Measurements from ENCODE around the gene NAPA. TPM values are rescaled to one million over a fixed set of nuclear protein-coding genes. Genes with fewer than 3 reads are reported as not detected.

NAPA gene
- 100 to 1,000 TPM in 3 of 4 donors, 10 to 100 TPM in 1; 91.6 to 163 (median 154) TPM for polyA plus RNA-seq (ENCODE audit: insufficient read length in 4 of 4)

- peak; percentile 98 to 100 (median 100) for DNase-seq (ENCODE audit: low read depth in 4 of 4, low spot score in 3 of 4)
These were observed at the start of gene NAPA for GRCh38 chr19:47514869-47515588. NAPA (minus strand) TSS chr19:47515063; CDS start chr19:47514940, 123 bp downstream.

DNA sequence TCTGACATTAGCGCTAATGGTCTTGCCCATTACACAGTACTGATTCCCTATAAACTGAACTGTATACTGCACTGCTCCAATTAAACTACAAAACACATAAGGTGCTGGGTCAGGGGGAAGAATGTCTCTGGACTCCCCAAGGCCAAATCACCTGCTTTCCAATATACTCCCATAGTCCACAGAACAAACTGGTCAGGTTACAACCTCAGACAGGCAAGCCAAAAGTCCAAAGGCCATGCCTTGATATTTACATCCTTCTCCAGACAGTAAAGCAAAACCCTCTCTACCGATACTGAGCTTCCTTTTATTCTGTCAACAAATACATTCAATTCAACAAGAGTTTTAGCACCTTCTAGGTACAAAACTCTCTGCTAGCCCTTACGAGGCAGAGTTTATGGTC, 49.2 kb upstream of the NAPA start:
- no peak for DNase-seq (ENCODE audit: low read depth in 4 of 4, low spot score in 3 of 4)

DNA sequence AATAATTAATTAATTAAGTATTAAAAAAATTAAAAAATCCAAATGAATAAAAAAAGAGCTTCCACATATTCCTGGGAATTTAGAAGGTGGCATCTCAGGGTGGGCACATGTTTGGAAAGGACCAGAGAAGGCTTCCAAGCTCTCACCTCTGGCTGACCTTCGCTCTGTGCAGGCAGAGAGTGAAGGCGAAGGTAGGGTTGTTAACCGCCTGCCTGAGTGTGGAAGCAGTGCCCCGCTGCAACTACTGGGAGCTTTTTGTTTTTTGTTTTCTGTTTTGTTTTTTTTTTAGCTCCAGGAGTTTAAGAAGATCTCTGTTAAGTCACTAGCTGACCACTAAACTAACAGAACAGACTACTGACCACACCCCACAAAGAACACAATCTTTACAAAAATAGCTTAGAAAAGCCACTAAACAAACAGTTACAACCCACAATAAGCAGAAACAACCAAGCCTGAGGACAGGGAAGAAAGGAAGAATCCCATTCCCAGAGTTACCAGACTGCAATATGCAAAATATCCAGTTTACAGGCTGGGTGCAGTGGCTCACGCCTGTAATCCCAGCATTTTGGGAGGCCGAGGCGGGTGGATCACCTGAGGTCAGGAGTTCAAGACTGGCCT, 46.7 kb upstream of the NAPA start:
- no peak for DNase-seq (ENCODE audit: low read depth in 4 of 4, low spot score in 3 of 4)

- DNase-seq (ENCODE audit: low read depth in 4 of 4, low spot score in 3 of 4): no peak
These were observed 46.1 kb upstream of the NAPA start for GRCh38 chr19:47560999-47561398.

GRCh38 chr19:47550129-47550528, 35.3 kb upstream of the NAPA start:
- DNase-seq (ENCODE audit: low read depth in 4 of 4, low spot score in 3 of 4): no peak

DNA sequence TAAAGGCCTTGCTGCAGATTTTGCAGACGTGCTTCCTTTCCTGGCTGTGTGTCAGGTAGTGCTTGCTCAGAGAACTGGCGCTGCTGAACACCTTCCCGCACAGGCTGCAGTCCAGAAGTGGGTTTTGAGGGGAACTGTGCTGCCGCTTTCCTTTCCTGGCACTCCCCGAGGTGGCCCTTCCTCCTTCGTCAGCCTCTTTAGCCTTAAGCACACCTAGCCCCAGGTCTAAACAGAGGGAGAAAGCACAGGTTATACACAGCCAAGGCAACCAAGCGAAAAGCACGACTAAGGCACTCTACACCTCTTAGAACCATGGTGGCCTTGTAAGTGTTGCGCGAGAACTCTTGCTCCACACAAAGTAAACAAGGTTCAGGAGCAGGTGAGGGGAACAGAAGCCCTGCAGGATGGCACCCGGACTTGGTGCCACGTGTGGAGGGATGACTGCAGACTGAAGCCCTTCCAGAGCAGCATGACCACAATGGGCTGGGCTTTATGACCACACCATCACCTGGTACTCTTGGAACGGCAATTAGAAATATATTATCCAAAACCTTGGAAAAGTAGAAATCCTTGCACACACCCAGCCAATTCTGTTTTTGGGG, 34.5 kb upstream of the NAPA start:
- DNase-seq (ENCODE audit: low read depth in 4 of 4, low spot score in 3 of 4): no peak

- no peak for DNase-seq (ENCODE audit: low read depth in 4 of 4, low spot score in 3 of 4)
These were observed 32.3 kb upstream of the NAPA start for GRCh38 chr19:47547199-47547598.

DNA sequence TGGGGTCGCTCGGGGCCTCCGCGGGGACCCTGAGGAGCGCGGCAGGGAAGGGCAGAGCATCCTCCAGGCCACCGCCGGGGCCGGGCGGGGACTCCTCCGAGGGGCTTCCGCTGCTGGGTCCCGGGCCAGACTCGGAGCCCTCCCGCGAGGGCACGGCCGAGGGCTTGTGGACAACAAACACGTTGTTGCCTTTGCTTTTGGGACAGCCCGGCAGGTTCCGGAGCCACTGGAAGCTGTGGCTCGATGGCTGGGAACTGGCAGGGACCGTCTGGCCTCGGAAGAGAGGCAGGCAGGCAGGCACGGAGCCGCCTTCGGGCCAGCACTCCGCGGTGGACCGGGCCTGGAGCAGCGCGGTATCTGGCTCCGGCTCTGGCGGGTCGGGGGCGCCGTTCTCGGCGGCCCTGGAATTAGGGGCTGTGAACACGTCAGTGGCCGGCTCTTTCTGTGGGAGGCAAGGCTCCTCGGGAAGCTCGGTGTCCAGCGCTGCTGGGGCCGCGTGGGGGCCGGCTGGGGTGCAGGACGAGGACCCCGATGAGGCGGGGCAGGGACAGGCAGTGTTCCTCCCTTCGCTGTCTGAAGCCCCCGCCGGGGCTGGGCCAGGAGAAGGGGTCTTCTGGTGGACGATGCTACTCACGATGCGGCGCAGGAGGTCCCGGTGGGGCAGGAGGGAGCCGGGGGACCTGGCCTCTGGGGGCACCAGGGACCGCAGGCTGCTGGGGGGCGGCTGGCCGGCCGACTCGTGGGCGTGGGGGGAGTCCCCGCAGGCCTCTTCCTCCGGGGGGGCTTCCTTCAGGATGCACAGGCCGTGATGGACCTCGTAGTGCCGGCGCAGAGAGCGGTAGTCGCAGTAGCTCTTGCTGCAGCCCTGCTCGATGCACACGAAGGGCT, 30.4 kb upstream of the NAPA start:
- DNase-seq (ENCODE audit: low read depth in 4 of 4, low spot score in 3 of 4): no peak

GRCh38 chr19:47544476-47544875, 29.6 kb upstream of the NAPA start:
- DNase-seq (ENCODE audit: low read depth in 4 of 4, low spot score in 3 of 4): no peak

DNA sequence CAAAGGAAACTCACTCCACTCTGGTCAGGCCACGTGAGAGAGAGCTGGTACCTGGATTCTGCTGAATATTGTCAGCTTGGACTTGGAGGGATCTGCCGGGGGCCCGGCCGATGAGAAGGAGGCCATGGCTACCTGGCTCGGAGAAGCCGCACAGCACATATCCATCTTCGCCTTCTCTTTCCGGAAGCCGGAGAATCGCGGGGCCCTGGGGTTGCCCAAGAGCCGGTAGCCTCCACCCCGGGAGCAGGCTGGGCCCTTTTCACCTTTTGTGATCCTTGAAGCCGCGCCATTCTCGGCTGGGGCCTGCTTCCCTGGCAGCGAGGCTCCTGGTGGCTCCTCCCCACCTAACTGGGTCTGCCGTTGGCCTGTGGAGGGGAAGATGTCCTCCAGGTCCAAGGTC, 29.2 kb upstream of the NAPA start:
- DNase-seq (ENCODE audit: low read depth in 4 of 4, low spot score in 3 of 4): no peak

DNA sequence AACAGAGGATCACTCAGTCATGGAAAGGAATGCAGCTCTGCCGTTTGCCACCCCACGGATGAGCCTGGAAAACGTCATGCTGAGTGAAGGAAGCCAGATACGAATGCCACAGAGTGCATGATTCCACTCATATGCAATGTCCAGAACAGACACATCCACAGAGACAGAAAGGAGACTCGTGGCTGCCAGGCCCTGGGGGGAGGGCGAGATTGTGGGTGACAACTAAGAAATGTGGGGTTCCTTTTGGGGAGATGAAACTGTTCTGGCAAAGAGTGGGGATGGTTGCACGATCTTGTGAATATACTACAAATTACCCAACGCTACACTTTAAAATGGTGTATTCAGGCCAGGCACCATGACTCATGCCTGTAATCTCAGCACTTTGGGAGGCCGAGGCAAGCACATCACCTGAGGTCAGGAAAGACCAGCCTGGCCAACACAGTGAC, 27.2 kb upstream of the NAPA start:
- no peak for DNase-seq (ENCODE audit: low read depth in 4 of 4, low spot score in 3 of 4)

DNA sequence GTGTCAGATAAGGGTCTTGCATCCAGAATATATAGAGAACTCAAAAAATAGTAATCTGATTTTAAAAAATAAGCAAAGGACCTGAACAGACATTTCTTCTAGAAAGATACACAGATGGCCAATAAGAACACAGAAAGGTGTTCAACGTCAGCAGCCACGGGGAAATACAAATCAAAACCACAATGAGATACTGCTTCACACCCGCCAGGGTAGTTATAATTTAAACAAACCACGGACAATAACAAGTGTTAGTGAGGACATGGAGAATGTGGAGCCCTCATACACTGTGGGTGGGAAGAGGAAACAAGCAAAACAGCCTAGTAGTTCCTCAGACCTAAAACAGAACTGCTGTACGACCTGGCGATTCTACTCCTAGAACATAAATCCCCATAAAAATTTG, 26.7 kb upstream of the NAPA start:
- DNase-seq (ENCODE audit: low read depth in 4 of 4, low spot score in 3 of 4): no peak

DNA sequence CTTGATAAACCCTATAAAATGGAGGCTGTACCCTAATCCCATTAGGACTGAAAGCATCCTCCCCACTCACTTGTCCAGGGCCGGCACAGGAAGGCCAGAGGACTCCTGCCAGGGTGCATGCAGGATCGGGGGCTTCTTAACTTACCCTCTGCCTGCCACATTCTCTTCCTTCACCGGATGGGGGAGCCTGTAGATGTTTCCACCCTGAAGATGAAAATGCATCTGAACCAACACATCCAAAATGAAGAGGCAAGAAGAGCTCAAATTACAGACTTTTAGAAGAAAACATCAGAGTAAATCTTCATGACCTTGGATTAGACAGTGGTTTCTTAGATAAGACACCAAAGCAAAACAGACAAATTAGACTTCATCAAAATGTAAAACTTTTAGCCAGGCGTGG, 25.9 kb upstream of the NAPA start:
- no peak for DNase-seq (ENCODE audit: low read depth in 4 of 4, low spot score in 3 of 4)

DNA sequence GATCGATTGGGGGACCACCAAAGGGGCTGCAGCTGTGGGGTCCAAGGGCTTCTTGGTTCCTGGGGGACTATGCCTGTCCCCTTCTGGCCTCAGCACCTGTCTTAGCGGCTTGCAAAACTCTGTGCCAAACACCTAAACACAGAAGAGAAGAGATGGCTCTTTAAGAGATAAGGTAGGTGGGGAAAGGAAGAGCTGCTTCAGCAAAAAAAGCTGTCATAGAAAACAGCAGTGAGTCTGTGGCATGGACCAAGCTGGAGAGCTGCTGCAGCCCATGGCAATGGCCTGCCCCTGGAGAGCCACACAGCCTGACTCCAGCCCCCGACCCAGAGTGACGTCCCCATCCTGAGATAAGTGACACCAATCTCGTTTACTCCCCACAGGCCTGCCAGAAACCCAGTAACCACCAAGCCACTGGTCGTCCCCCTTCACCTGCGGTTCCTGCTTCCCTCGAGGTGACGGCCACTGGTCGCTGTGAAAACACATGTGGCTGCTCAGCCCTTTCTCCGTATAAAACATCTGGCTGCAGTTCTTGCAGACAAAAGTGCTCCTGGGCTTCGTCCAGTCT, 25.0 kb upstream of the NAPA start:
- no peak for DNase-seq (ENCODE audit: low read depth in 4 of 4, low spot score in 3 of 4)

DNA sequence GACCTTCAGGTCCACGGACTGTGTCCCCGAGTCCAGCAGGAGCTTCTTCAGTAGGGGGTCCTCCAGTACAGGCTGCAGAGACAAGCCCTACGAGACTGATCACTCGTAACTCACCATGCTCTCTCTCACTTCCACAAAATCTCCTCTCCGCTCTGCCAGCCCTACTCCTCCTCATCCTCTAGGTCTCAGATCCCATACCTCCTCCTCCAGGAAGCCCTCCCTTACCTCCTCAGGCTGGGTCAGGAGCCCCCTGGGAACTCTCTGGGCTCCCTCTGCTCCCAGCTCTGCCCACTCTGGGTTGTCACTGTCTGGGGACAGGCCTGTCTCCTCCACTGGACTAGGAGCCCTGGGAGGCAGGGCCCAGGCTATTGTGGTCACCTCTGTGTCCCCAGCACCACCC, 23.9 kb upstream of the NAPA start:
- no peak for DNase-seq (ENCODE audit: low read depth in 4 of 4, low spot score in 3 of 4)

DNA sequence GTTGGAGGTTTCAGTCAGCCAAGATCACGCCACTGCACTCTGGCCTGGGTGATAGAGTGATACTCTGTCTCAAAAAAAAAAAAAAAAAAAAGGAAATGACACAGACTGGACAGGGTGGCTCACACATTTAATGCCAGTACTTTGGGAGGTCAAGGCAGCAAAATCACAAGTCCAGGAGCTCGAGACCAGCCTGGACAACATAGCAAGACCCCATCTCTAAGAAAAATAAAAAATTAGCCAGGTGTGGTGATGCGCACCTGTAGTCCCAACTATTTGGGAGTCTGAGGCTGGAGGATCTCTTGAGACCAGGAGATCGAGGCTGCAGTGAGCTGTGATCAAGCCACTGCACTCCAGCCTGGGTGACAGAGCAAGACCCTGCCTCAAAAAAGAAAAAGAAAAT, 22.6 kb upstream of the NAPA start:
- DNase-seq (ENCODE audit: low read depth in 4 of 4, low spot score in 3 of 4): no peak

DNA sequence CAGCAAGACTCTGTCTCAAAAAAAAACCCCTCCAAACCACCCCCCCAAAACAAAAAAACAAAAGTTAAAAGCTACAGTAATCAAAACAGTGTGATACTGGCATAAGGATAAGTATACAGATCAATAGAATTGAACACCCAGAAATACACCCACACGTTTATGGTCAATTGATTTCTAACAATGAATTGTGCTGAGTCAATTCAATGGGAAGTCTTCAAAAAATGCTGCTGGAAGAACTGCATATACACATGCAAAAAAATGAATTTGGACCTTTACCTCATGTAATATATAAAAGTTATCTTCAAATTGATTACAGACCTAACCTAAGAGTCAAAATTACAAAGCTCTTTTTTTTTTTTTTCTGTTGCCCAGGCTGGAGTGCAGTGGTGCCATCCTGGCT, 19.8 kb upstream of the NAPA start:
- DNase-seq (ENCODE audit: low read depth in 4 of 4, low spot score in 3 of 4): no peak

DNA sequence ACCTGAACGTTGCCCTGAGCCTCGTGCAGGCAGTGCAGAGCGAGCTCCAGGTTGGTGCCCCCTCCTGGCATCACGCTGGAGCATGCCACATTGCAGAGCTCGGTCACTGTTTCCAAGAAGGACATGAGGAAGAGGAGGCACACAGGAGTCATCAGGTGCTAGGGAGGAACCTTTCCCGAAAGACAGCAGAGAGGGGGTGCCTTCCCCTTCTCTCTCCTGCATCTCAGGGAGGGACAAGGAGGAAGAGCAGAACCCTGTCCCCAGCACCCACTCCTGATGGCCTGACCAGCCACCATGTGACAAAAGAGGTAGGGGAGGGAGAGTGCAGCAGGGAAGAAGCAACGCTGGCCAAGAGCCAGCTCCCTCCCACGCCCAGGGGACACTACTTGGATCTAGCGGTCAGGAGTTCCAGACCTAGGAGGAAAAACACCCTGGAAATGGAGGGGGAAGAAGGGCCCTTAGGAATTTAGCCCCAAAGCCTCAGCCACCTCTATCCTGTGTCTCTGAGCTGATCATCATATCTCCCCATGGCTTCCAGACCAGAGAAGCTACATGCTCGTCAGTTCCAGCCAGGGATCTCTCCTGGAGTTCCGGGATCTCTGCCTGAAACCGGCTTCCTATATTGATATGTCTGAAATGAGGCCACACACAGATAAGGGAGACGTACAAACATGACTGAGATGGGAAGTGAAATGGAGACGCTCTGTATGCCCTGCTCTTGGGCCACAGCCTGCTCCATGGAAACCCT, 17.0 kb upstream of the NAPA start:
- DNase-seq (ENCODE audit: low read depth in 4 of 4, low spot score in 3 of 4): no peak

DNA sequence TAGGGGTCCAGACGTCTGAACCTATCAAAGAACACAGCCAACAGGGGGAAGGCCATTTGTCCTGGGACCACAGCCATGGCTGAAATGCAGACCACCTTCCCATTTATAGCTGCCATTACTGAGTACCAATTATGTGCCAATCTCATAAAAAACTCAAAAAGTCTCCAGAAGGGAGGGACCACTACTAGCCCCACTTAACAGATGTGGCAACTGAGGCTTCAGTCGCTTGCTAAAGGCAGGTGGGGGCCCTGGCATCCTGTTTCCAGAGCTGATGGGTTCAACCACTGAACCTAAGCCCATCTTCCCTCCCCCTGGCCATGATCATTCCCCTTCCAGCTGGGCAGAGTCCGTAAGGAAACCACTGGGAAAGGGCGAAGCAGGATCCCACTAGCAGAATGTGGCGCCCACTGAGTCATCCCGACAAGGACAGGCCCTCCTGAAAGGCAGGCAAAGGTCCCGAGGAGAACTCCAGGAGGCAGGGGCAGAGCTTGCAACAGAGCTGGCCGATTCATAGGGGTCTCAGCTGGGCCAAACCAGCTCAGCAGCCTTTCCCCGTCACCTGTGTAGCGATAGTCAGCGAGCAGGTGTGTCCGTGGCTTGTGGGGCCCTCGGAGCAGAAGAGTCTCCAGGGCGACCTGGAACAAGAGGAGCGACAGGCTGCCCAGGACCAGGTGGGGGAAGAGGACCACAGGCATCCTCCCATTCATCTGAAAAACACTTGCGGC, 14.3 kb upstream of the NAPA start:
- no peak for DNase-seq (ENCODE audit: low read depth in 4 of 4, low spot score in 3 of 4)

Measured in left renal pelvis (tissue), 4 donors.